Activated gamma-delta T cell treated with Interleukin-2 at 50 U/mL for 16 hours (primary cell): ENCODE results near the gene SBF1.
A peak's percentile ranks its signal among the peaks of the same experiment; 100 is the strongest.

Source experiments
- DNase-seq: peaks from one replicate; pipeline ENCODE4 v3.0.0-alpha.2; 2020

Gene SBF1

GRCh38 chr22:50505776-50506610 lies 31.2 kb upstream of the SBF1 start:
- no peak for DNase-seq

DNA sequence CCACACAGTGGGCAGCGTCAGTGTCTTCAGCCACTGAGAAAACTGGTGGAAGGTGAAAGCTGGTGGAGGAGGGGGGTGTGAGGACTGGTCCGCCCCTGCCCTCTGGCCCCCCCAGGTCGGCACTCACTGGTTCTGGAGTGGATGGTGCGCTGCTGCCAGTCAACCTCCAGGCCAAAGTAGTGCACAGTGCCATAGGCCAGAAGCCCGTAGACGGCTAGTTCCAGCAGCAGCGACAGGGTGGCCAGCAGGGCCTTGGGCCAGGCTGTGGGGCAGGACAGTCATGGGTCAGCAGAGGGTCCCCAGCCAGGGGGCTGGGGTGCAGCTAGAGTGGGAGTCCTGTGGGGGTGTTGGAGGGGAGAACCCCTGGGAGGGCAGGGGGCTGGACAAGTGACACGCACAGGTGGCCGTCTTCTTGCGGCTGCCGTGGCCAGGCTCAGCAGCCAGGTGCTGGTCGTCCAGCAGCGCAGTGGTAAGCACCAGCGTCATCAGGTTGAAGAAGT lies 30.5 kb upstream of the SBF1 start:
- DNase-seq, result no peak

DNA sequence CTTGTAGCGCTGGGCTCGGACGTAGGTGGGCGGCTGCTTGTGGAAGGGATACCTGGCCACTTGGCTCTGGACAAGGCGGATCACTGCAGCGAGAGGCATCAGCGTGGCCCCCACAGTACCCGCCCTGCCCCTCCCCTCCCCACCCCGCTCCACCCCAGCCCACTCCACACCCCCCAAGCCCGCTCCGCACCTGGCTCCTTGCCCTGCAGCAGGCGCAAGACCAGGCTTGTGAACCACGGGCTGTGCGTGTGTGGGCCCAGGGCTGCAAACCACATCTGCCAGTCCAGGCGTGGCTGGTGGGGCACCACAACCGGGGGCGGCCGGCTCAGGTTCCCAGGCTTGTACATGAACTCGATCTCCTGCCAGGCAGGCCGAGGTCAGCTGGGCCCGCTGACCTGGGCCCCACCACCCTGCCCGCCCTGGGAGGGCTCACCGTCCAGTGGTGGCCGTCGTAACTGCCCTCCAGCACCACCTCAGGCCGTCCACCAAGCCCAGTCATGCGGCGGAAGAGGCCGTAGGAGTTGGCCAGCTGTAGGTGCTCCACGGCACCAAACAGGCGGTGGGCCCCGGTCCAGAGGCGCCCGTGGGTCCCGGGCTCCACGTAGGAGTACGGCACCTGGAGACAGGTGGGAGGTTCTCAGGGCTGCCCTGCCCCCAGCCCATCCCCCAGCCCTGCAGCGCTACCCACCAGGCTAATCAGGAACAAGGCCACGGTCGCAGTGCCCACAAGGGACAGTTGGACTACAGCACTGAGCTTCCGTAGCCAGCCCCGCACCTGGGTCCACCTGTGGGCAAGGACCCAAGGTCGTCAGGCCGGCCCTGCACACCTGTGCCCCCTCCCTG lies 29.8 kb upstream of the SBF1 start:
- no peak for DNase-seq

DNA sequence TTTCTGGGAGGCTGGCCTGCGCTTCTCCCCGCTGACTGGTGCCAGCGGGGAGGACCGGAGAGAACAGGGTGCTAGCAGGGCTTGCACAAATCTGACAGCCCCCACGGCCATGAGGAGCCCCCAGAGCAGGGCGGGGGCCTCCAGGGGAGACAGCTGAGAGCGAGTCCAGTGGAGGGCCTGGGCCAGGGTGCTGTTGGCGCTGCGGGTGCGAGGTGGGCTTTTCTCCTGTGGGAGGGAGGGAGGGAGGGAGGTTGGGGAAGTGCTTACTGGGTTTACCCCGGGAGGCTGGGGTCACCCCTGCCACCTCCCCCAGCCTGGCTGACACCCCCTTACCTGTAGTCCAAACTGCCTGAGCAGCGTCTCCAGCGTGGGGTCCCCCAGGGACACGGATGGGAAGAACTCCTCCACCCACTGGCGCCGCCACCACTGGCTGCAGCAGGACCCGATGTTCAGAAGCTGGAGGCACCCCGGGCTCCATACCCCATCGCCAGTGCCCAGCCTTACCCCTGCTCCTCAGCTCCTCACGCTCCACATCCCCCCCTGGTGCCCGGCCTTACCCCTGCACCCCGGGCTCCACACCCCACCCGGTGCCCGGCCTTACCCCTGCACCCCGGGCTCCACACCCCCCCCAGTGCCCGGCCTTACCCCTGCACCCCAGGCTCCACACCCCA lies 28.8 kb upstream of the SBF1 start:
- no peak for DNase-seq

DNA sequence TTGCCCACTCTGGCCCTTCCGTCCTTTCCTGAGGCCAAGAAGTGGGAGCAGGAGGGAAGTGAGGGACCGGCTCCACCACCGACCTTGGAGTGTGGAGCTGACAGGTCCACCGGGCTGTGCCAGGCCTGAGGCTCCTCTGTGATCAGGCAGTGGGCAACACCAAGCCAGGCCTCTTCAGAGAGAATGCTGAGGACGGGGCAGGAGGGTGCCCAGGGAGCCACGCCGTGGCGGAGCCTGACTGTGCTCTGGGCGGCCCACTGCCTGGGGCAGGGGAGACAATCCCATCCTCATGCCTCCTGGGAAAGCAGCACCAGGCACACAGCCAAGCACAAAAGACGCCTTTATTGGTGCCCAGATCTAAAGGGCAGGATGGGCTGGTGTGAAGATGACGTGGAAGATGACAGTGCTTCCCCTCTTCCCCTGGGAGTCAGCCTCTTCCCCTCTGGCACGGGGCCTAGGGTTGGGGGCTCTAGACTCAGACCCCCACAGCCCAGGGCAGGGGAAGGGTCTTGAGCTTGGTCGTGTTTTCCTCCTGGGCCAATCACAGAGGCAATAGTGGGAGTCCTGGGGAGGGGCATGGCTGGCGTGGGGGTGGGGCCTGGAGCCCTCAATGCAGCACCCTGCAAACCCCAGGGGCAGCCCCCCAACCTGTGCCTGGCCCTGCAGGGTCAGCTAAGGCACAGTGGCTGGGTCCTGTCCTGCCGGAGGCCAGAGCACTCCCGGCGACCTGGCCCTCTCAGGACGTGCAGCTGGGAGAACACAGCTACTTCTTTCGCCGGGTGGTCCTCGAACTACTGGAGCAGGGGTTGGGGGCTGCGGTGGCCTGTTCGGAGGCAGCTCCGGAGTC lies 28.0 kb upstream of the SBF1 start:
- no peak for DNase-seq

- DNase-seq, result no peak
These were observed 27.3 kb upstream of the SBF1 start for GRCh38 chr22:50502096-50502495.

- DNase-seq, result no peak
These were observed 25.6 kb upstream of the SBF1 start for GRCh38 chr22:50500452-50500851.

GRCh38 chr22:50498322-50498890 lies 23.6 kb upstream of the SBF1 start:
- DNase-seq, result peak; percentile 69

- no peak for DNase-seq
These were observed 22.3 kb upstream of the SBF1 start for GRCh38 chr22:50497093-50497492.

DNA sequence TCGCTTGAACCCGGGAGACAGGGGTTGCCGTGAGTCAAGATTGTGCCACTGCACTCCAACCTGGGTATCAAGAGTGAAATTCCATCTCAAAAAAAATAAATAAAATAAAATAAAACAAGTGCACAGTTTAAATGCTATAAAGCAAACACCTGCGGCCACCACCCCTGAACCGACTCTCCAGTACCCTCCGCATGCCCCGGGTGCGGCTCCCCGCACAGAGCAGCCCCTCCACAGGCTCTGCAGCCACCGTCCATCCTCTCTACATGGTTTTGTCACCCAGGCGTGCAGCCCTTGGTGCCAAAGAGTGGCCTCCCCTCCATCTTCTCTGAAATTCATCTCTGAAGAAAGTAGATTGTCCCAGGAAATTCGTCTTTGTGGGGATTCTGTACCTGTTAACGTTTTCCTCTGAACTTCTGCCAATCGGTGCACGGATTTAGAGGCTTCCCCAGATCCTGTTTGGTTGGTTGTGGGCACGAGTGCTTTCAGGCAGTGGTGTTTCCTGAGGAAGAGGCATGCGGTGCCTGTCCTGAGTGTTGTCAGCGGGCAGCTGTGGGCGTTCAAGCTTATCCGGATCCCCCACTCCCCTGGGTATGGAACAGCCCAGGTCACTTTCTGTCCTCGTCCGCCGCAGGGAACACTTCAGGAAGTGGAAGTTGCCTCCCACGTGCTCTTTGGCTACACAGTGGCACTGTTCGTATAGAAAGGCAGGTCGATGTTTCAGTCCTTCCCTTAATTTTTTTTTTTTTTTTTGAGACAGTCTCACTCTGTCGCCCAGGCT lies 15.9 kb upstream of the SBF1 start:
- DNase-seq, result no peak

DNA sequence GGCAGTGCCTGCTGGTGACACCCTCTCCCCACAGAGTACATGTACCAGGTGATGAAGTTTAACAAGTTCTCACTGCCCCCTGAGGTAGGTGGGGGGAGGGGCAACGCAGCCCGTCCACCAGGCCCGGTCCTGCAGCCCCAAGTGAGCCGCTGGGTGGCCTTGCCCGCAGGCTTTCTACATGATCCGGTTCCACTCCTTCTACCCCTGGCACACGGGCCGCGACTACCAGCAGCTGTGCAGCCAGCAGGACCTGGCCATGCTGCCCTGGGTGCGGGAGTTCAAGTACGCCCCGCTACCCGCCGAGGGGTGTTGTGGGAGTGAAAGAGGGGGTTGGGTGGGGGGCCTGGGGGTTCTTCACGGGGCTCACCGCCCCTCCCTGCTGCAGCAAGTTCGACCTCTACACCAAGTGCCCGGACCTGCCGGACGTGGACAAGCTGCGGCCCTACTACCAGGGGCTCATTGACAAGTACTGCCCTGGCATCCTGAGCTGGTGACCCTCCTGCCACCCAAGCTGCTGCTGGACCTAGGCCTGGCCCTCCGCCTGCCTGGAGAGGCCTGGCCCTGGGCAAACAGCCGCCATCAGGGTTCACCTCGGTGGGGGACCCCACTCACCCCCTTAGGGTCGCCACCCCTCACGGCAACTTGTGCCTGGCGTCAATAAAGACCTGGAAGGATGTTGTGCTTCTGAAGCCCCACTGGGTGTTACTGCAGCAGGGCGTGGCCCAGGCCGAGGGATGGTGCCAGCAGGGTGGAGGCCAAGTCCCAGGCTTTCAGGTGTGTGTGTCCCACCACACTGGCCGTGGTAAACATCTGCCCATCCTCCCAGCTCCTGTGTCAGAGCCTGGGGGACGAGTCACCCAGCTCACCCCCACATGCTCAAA lies 14.8 kb upstream of the SBF1 start:
- DNase-seq, result no peak

DNA sequence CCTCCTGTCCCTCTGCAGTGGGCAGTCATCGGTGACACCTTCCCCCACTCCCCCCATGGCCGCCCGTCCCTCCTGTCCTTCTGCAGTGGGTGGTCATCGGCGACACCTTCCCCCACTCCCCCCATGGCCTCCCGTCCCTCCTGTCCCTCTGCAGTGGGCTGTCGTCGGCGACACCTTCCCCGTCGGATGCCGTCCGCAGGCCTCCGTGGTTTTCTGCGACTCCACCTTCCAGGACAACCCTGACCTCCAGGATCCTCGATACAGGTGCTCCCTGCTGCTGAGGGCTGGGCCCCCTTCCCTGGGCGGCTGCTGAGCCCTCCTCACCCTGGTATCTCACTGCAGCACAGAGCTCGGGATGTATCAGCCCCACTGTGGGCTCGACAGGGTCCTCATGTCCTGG lies 14.1 kb upstream of the SBF1 start:
- no peak for DNase-seq

- no peak for DNase-seq
These were observed 13.3 kb upstream of the SBF1 start for GRCh38 chr22:50488006-50488677.

DNA sequence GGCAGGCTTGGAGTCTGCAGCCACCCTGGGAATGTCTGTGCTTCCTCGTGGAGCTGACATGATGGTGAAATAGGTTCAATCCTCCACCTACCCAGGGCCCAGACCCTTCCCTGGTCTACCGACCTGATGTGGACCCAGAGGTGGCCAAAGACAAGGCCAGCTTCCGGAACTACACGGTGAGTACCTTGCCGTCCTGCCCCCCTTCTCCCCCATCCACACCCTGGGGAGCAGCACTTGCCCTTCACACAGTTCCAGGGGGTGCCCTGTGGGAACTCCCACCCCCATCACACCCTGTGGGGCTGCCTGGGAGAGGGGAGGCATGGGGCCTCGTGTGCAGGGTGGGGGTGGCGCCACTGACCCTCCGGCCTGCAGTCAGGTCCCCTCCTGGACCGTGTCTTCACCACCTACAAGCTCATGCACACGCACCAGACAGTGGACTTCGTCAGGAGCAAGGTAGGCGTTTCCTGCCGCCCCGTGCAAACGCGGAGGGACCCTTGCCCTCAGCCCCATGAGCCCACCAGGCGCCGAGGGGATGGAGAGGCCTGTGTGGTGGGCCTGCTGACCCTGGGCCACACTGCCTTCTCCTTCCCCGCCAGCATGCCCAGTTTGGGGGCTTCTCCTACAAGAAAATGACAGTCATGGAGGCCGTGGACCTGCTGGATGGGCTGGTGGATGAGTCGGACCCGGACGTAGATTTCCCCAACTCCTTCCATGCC lies 12.6 kb upstream of the SBF1 start:
- no peak for DNase-seq

DNA sequence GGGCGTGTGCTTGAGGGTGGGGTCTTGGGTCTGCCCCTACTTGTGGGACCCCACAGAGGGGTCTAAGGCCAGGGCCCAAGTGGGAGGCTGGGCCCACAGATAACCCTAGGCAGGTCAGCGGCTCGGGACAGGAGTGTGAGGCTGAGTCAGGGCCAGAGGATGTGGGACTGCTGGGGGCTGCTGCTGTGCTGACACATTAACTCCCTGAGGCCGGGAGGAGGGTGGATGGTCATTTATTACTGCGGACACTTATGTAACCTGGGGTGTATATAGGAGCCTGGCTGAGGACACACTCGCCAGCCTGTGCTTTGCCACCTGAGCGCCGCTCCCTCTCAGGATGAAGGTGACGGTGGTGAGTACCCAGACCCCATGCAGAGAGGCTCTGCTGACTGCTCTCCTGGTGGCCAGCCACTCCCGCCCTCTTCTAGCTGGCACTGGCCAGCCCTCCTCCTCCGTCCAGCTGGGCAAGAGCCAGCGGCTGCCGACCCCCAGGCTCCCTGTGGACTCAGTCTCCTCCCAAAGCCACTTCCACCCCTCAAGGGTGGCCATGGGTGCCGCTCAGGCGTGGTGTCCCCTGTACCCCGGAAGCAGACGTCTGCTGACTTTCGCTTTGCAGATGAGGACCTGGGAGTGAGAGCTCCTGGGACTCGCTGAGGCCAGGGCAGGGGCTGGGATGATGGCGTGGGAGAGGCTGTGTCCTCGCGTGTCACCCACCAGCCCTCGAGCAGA lies 11.9 kb upstream of the SBF1 start, which contains the start of gene MIOX:
MIOX (plus strand) TSS at position 299 of the 729 bp plus-strand sequence; CDS start at position 338, 39 bp downstream.
- DNase-seq, result no peak

- DNase-seq, result no peak
These were observed 10.6 kb upstream of the SBF1 start for GRCh38 chr22:50485221-50486131.
